Activated CD4-positive, CD25-positive, alpha-beta regulatory T cell treated with anti-CD3 and anti-CD28 coated beads, Interleukin-2, amount 50 U/mL, for 72 hours (primary cell): ENCODE results near the gene OR1A2.
"Not testable (repeated sequence)": the region's sequence is repeated elsewhere in the genome, so short reads cannot be mapped to it uniquely, and the experiment has no call there.

ENCODE experiments used
- DNase-seq: peaks from one replicate; pipeline ENCODE4 v3.0.0; 2021

OR1A2 gene

GRCh38 chr17:3197219-3197618 is at the start of gene OR1A2:
OR1A2 (plus strand) TSS chr17:3197519; CDS start chr17:3197519, 0 bp downstream.
- DNase-seq = no peak

GRCh38 chr17:3157218-3157617 is 40.1 kb upstream of the OR1A2 start:
- no peak for DNase-seq

GRCh38 chr17:3167574-3167973 is 29.7 kb upstream of the OR1A2 start:
- DNase-seq = no peak

GRCh38 chr17:3189961-3190360 is 7.4 kb upstream of the OR1A2 start:
- no peak for DNase-seq

GRCh38 chr17:3207367-3207766 is 10.0 kb downstream of the OR1A2 start, which contains the start of gene OR1A1:
OR1A1 (plus strand) TSS chr17:3207667; CDS start chr17:3215621, 7,954 bp downstream.
- DNase-seq = no peak

- no peak for DNase-seq
Observed at GRCh38 chr17:3208484-3208883, 11.2 kb downstream of the OR1A2 start.

GRCh38 chr17:3213001-3213400 is 15.7 kb downstream of the OR1A2 start:
- DNase-seq = no peak

GRCh38 chr17:3213587-3213986 is 16.3 kb downstream of the OR1A2 start:
- DNase-seq = no peak

- DNase-seq = not testable (repeated sequence)
Observed at GRCh38 chr17:3219978-3220377, 22.7 kb downstream of the OR1A2 start.

GRCh38 chr17:3221850-3222249 is 24.5 kb downstream of the OR1A2 start:
- no peak for DNase-seq

- no peak for DNase-seq
Observed at GRCh38 chr17:3222505-3222904, 25.2 kb downstream of the OR1A2 start.

- not testable (repeated sequence) for DNase-seq
Observed at GRCh38 chr17:3224721-3225352, 27.5 kb downstream of the OR1A2 start.

GRCh38 chr17:3232300-3232699 is 35.0 kb downstream of the OR1A2 start:
- DNase-seq = not testable (repeated sequence)

GRCh38 chr17:3238685-3239084 is 41.4 kb downstream of the OR1A2 start:
- DNase-seq = not testable (repeated sequence)

- DNase-seq = not testable (repeated sequence)
Observed at GRCh38 chr17:3241044-3241443, 43.7 kb downstream of the OR1A2 start.

- not testable (repeated sequence) for DNase-seq
Observed at GRCh38 chr17:3244841-3245240, 47.5 kb downstream of the OR1A2 start.
